ENCODE measurements around the gene ANKMY1. TPM values are rescaled to one million over a fixed set of nuclear protein-coding genes. Genes with fewer than 3 reads are reported as not detected.

The ANKMY1 gene
- total and polyA plus RNA-seq, 2 of the 8 experiments (the other 6 are each of a cell fraction or from before 2014, with no cell fraction given): 4.5 to 4.8 TPM

- no peak for TF ChIP-seq CHD7 (IDR thresholded peaks at IDR 0.05; ENCODE audit: insufficient replicate concordance, low read length)
- TF ChIP-seq ASH2L (IDR thresholded peaks at IDR 0.05; ENCODE audit: low read length): no peak
- no peak for TF ChIP-seq SIN3A (conservative IDR thresholded peaks at IDR 0.05 in 1 of 2, IDR thresholded peaks at IDR 0.05 in 1 of 2; ENCODE audit: low read depth in 1 of 2, low read length in 2 of 2)
- TF ChIP-seq BRCA1 (IDR thresholded peaks at IDR 0.05; ENCODE audit: low read depth, low read length): no peak
- TF ChIP-seq CHD1 (IDR thresholded peaks at IDR 0.05; ENCODE audit: low read depth, low read length): no peak
- no peak for TF ChIP-seq CBX5 (IDR thresholded peaks at IDR 0.05; ENCODE audit: low read depth, low read length)
- no peak for TF ChIP-seq TCF12 (IDR thresholded peaks at IDR 0.05; ENCODE audit: low read depth, low read length)
- TF ChIP-seq TAF7 (optimal IDR thresholded peaks at IDR 0.05; ENCODE audit: borderline replicate concordance, low read depth, low read length): no peak
Observed at GRCh38 chr2:240482141-240482540, 75.6 kb downstream of the ANKMY1 start (continued).
